ENCODE data around the gene FGF8. TPM values are rescaled to one million over a fixed set of nuclear protein-coding genes. Genes with fewer than 3 reads are reported as not detected.
A peak's percentile ranks its signal among the peaks of the same experiment; 100 is the strongest.

Gene FGF8
- total and polyA plus RNA-seq, 9 of the 15 experiments (the other 6 are each of a cell fraction or from before 2014, with no cell fraction given) = 0.13 to 0.82 (median 0.37) TPM; not detected in 5

DNA sequence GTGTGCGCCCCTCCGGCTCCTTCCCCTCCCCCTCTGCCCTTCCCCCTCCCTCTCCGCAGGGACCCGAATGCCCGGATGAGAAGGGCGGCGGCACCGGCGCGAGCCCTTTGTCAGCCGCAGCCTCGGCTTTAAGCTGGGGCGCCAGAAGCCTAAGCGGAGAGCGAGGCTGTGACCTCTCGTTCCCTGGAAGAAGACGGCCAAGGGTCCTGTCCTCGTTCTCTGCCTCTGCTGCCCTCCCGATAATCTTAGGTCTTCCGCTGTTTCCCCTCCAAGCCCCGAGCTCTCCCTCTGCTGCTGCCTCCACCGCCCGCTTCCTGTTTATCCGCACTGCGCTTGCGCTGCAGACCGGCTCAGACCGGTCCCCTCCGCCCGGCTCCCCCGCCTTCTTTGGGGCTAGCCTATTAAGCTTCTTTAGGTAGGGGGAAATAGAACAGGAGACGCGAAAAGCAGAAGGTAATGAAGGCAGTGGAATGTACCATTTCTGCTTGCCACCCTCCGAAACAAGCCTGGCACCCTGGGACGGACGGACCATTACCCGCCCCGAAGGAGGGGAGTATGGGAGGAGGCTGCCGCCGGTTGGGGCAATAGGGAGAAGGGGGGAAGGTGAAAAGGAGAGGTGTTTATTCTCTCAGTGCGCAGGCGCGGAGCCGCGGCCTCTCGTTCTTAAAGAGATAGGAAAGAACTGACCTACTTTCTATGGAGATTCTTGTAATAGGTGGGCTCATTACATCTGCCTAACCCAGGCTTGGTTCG, 42.4 kb upstream of the FGF8 start, which contains the start of gene OGA (continued):
- peak; percentile 76; the same call in 1 of the 2 replicates for TF ChIP-seq PHF8 (IDR thresholded peaks at IDR 0.05; ENCODE audit: borderline replicate concordance, low read length)
- TF ChIP-seq GTF2F1 (IDR thresholded peaks at IDR 0.05; ENCODE audit: low read depth, low read length) = no peak
- TF ChIP-seq ZNF764 (CRISPR knock-in tag; IDR thresholded peaks at IDR 0.05; ENCODE audit: low read depth) = no peak
- TF ChIP-seq TRIM28 (IDR thresholded peaks at IDR 0.05) = no peak
- TF ChIP-seq ZFPM2 (CRISPR knock-in tag; IDR thresholded peaks at IDR 0.05) = no peak
- TF ChIP-seq TBL1XR1 (IDR thresholded peaks at IDR 0.05; ENCODE audit: low read length in 2 of 2) = 0 out of 4 replicates have a peak, but pooled peaks of 1 of the 2 experiments have one; percentile 19
- TF ChIP-seq ZKSCAN1 (IDR thresholded peaks at IDR 0.05; ENCODE audit: low read depth, low read length) = no peak
- TF ChIP-seq, protein P1, sequence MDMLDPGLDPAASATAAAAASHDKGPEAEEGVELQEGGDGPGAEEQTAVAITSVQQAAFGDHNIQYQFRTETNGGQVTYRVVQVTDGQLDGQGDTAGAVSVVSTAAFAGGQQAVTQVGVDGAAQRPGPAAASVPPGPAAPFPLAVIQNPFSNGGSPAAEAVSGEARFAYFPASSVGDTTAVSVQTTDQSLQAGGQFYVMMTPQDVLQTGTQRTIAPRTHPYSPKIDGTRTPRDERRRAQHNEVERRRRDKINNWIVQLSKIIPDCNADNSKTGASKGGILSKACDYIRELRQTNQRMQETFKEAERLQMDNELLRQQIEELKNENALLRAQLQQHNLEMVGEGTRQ (CRISPR knock-in tag; IDR thresholded peaks at IDR 0.05) = no peak
- TF ChIP-seq ESRRA (IDR thresholded peaks at IDR 0.05; ENCODE audit: borderline replicate concordance, low read depth) = no peak
- peak; percentile 64; the same call in 1 of the 2 replicates for TF ChIP-seq BRD4 (IDR thresholded peaks at IDR 0.05)
- TF ChIP-seq ZNF263 (CRISPR knock-in tag; IDR thresholded peaks at IDR 0.05; ENCODE audit: borderline replicate concordance) = no peak
- TF ChIP-seq MAFG (tag; conservative IDR thresholded peaks at IDR 0.05) = no peak
- TF ChIP-seq SRSF7 (optimal IDR thresholded peaks at IDR 0.05; ENCODE audit: low read depth, low read length) = no peak
- no peak for TF ChIP-seq NFE2L1 (tag; IDR thresholded peaks at IDR 0.05; ENCODE audit: borderline replicate concordance, low read depth)
- TF ChIP-seq, protein P2, sequence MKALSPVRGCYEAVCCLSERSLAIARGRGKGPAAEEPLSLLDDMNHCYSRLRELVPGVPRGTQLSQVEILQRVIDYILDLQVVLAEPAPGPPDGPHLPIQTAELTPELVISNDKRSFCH (CRISPR knock-in tag; IDR thresholded peaks at IDR 0.05) = no peak
- TF ChIP-seq, protein P2 (tag; IDR thresholded peaks at IDR 0.05) = no peak
- TF ChIP-seq HNRNPL (IDR thresholded peaks at IDR 0.05; ENCODE audit: low read depth, low read length) = 0 out of 2 replicates have a peak, but pooled peaks have one; percentile 31
- TF ChIP-seq MYC (IDR thresholded peaks at IDR 0.05; ENCODE audit: low read depth, low read length) = no peak; the same call in 1 of the 2 replicates
- TF ChIP-seq MYC (CRISPR knock-in tag; IDR thresholded peaks at IDR 0.05; ENCODE audit: borderline replicate concordance, low read depth) = peak; percentile 34; the same call in 1 of the 2 replicates
- TF ChIP-seq NR1H2 (CRISPR knock-in tag; IDR thresholded peaks at IDR 0.05) = no peak
- peak; percentile 39; the same call in 1 of the 2 replicates for TF ChIP-seq MTA3 (IDR thresholded peaks at IDR 0.05; ENCODE audit: borderline replicate concordance)
- peak; percentile 25 for TF ChIP-seq KAT2B (IDR thresholded peaks at IDR 0.05; ENCODE audit: low read depth, low read length)
- no peak; the same call in 1 of the 2 replicates for TF ChIP-seq SOX6 (IDR thresholded peaks at IDR 0.05)
- TF ChIP-seq ZNF232 (CRISPR knock-in tag; IDR thresholded peaks at IDR 0.05) = no peak
- no peak for TF ChIP-seq PTRF (tag; IDR thresholded peaks at IDR 0.05)
- TF ChIP-seq HDAC2 (IDR thresholded peaks at IDR 0.05) = no peak
- TF ChIP-seq, protein P3, sequence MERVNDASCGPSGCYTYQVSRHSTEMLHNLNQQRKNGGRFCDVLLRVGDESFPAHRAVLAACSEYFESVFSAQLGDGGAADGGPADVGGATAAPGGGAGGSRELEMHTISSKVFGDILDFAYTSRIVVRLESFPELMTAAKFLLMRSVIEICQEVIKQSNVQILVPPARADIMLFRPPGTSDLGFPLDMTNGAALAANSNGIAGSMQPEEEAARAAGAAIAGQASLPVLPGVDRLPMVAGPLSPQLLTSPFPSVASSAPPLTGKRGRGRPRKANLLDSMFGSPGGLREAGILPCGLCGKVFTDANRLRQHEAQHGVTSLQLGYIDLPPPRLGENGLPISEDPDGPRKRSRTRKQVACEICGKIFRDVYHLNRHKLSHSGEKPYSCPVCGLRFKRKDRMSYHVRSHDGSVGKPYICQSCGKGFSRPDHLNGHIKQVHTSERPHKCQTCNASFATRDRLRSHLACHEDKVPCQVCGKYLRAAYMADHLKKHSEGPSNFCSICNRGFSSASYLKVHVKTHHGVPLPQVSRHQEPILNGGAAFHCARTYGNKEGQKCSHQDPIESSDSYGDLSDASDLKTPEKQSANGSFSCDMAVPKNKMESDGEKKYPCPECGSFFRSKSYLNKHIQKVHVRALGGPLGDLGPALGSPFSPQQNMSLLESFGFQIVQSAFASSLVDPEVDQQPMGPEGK (CRISPR knock-in tag; IDR thresholded peaks at IDR 0.05; ENCODE audit: borderline replicate concordance) = no peak
- TF ChIP-seq CBX5 (IDR thresholded peaks at IDR 0.05; ENCODE audit: borderline replicate concordance, low read depth) = no peak

All from K562 (cell line).